GM18867 (cell line): Measurements from ENCODE around the gene ZNF79.

ENCODE experiments used
- ATAC-seq: cut with Tn5 transposase; IDR thresholded peaks from one replicate; pipeline ENCODE4 v1.9.1; 2021; ENCODE audit warnings: mild to moderate bottlenecking, moderate library complexity; ENCODE audit not compliant: unreplicated experiment

ZNF79 gene

GRCh38 chr9:127492616-127493015, 68.4 kb downstream of the ZNF79 start:
- no peak for ATAC-seq

- ATAC-seq, result no peak
Measured at GRCh38 chr9:127493592-127494303, 69.6 kb downstream of the ZNF79 start.

DNA sequence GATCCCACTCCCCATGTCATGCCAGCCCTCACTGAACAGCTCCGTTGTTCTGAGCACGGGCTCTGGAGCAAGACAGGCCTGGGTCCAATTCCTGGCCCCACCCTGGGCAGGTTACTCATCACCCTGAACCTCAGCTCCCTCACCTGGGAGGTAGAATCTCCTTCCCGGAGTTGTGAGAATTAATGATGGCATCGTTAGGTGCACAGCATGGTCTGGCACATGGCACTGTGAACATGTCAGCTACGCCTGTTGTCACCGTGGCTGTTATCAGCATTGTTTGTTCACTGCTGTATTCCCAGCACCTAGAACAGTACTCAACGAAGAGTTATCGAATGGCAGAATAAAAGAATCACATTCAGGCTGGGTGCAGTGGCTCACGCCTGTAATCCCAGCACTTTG, 70.1 kb downstream of the ZNF79 start:
- ATAC-seq, result no peak
